Activated gamma-delta T cell treated with anti-CD3 and anti-CD28 coated beads, Interleukin-2, amount 50 U/mL, for 16 hours (primary cell): ENCODE data around the gene ACBD7.
A peak's percentile ranks its signal among the peaks of the same experiment; 100 is the strongest.

ENCODE experiments used
- DNase-seq: peaks from one replicate; pipeline ENCODE4 v3.0.0-alpha.2; 2020; ENCODE audit warnings: low read depth

Gene ACBD7

GRCh38 chr10:15088428-15089261 is at the start of gene ACBD7:
ACBD7 (minus strand) TSS chr10:15088776; CDS start chr10:15088728, 48 bp downstream.
- peak; percentile 72 for DNase-seq

DNA sequence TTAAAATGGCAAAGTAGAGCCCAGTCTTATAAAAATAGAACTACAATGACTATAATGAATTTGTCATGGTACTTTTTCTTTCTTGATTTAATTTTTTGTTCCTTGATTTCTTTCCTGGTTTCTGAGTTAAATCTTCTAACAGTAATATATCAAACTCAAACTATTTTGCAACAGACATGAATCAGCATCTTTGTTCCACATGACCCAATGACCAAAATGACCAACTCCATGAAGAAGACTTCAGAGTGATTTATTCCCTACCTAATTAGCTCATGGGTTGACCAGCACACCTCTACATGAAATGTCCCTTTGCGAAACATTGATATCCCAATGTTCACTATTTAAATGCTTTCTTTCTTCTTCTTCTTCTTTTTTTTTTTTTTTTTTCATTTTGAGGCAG is 49.1 kb upstream of the ACBD7 start:
- no peak for DNase-seq

GRCh38 chr10:15137036-15137359 is 48.4 kb upstream of the ACBD7 start:
- DNase-seq = no peak

GRCh38 chr10:15136129-15137035 is 47.8 kb upstream of the ACBD7 start:
- no peak for DNase-seq

DNA sequence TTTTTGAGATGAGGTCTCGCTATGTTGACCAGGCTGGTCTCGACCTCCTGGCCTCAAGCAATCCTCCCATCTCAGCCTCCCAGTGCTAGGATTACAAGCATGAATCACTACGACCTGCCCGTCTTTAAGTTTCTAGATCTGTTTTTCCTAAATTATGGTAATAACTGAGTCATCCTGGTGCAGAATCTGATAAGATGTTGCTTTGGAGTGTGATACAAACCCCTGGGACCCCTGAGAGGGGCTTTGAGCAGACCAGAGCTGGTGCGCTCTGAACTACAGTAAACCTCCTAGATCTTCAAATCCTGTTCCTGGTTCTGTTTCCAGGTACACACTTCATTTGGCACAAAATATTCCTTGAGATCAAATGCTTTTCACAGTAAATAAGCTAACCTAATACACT is 42.8 kb upstream of the ACBD7 start:
- no peak for DNase-seq

DNA sequence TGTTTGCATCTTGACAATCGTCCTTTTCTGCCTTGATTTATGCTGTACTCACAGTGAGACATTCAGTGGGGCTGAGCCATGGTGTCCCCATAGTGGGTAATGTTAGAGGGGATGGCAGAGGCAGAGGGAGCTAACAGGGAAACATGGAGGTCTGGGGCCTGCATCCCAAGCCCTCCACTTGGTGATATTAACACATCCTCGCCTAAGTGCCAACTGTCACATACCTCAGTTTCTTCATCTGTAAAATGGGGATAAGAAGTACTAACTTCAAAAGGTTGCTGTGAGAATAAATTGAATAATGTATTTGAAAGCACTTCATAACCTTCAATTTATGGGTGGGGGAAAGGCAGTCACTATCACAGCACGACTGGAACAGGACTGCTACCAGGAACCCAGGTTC is 36.3 kb upstream of the ACBD7 start:
- no peak for DNase-seq

DNA sequence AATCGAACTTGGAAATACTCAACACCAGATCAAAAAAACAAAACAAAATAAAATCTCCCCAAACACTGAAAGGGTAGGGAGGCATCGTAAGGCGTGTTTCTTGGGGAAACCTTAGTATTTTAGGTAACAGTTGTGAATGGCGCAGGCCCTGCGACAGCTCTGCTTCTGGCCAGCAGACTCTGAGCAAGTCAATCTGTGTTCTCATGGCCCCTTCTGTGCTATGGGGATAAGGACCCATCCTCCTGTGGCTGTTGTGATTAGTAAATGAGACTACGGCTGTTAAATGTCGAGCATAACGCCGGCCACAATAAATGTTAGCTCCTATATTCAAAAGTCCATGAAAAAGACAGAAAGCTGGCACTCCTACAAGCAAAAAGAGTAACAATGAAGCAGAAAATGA is 35.6 kb upstream of the ACBD7 start:
- DNase-seq = no peak

DNA sequence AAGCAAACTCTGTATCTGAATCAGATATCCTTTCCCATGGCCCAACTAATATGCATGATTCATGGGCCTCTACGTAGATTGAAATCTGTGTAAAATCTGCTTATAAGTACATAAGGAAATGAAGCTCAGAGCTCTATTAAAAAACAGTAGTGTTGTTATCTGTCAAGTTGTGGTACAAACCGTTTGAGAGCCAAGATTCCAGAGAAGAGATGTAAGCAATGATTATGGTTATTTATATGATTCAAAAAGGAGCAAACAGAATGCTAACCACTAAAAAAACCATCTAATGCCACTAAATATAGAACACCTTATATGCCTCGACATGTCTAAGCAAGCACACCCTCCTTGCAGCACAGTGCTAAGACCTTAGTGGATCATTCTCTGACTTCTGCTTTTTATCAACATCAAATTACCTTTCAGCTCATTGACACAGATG is 35.2 kb upstream of the ACBD7 start:
- no peak for DNase-seq

GRCh38 chr10:15122477-15123030 is 34.0 kb upstream of the ACBD7 start:
- DNase-seq = no peak

DNA sequence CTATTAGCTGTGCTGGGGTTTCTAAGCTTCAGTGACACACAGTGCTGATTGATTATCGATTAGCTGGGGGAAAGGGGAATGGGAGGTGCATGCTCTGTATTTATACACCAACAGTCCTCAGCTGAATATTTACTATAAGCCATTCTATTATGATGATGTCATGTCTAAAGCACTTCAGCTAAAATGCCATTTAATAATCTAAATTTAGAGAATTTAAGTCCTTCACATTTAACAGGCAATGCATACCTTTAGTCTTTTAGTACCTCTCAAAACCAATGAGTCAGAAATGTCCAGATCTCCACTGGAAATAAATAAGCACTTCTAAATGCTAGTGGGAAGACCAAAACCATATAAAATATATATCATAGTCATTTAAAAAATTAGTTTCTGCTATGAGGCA is 33.1 kb upstream of the ACBD7 start:
- no peak for DNase-seq

DNA sequence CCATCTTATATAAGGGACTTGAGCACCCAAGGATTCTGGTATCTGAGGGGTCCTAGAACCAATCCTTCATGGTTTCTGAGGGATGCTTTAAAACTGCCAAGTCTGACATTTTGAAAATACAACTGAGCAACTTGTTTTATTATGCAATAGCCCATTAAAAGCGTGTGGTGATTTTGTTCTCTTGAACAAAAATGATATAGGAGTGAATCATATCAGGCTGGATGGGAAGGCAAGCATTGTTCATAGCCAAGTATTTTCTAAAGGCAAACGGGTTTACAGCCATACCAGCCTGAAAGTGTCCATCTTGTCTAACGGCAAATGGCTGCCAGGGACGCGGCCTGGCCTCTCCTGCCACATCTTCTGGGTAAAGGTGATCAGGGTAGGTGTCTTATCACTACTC is 31.9 kb upstream of the ACBD7 start:
- DNase-seq = no peak

- no peak for DNase-seq
Measured at GRCh38 chr10:15118615-15119014, 30.0 kb upstream of the ACBD7 start.

- no peak for DNase-seq
Measured at GRCh38 chr10:15116225-15116624, 27.6 kb upstream of the ACBD7 start.

- DNase-seq = no peak
Measured at GRCh38 chr10:15113766-15114165, 25.2 kb upstream of the ACBD7 start.

DNA sequence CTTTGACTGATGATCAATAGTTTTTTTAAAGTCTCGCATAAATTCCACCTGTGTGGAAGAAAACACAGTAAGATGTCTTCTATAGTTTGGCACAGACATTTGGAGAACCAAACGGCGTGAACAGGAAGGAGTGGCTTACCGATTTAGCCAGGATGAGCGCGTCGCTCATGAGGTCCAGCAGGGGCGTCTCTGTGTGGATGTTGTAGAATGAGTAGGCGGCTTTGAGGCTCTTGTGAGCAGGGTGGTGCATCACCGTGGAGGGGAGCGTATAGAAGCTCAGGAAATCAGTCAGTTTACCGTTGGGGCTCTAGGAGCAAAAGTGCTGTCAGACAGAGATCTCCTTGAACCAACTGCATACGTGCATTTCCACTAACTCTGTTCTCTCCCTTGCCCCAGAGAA is 24.1 kb upstream of the ACBD7 start:
- no peak for DNase-seq

GRCh38 chr10:15106352-15107013 is 17.9 kb upstream of the ACBD7 start:
- DNase-seq = peak; percentile 45

DNA sequence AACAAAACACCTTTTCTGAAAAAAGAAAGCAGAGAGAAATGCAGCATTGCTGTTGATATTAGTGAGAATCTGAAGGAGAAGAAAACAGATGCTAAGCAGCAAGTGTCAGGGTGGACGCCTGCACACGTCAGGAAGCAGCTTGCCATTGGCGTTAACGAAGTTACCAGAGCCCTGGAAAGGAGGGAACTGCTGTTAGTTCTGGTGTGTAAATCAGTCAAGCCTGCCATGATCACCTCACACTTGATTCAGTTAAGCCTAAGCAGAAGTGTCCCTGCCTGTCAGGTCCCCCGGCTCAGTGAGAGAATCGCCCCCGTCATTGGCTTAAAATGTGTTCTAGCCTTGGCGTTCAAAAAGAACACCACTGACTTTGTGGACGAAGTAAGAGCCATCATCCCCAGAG is 14.9 kb upstream of the ACBD7 start:
- no peak for DNase-seq

- DNase-seq = no peak
Measured at GRCh38 chr10:15099886-15100285, 11.3 kb upstream of the ACBD7 start.

DNA sequence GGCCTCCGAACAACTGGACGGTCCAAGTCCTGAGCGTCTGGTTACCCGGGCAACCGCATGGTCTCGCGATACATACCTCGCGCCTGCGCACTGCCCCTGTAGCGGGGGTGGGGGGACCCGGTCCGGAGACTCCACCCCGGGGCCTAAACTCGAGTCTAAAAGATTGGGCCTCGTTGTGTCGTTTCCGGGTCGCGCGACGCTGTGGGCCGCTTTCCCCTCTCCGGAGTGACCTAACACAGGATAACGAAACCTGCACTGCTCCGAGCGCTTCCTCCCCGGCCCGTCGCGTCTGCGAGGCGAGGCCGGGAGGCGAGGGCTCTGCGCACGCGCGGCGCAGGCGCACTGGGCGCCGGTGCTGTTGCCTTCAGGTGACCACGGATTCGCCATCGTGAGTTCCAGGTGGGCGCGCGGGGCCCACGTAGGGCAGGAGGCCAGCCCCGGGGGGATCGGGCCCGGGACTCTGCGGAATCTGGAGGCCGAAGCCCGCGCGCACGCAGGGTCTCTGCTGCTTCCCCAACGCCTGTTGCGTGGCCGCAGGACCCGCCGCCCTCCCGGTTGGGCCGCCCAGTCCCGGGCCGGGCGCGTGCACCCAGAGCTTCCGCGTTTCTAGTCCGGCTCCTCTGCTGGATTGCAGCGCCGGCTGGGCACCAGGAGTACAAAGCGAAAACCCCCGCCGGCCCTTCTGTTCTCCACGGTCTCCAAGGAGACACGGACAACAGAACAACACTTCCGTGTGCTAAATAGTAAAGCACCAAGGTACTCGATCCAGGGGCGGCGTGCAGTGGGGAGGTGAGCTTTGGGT is 8.6 kb upstream of the ACBD7 start, which contains the start of gene RPP38:
Gene RPP38, plus strand, starts transcription at position 345 of the 802 bp plus-strand sequence. CDS start 5,960 bp downstream, outside the sequence.
- DNase-seq = peak; percentile 94

- no peak for DNase-seq
Measured at GRCh38 chr10:15096661-15097010, 8.1 kb upstream of the ACBD7 start.

- DNase-seq = no peak
Measured at GRCh38 chr10:15092855-15093408, 4.4 kb upstream of the ACBD7 start.
